Testis (tissue), 3 donors: Measurements from ENCODE around the gene PRR16. TPM values are rescaled to one million over a fixed set of nuclear protein-coding genes. Genes with fewer than 3 reads are reported as not detected.

Experiments
- DNase-seq: peaks from one replicate; pipeline ENCODE4 v3.0.0-alpha.2; 2019
- H3K27ac ChIP-seq, 2 donors: fragments of 200-600 bp; sonication (generic); one replicate each; pipeline ENCODE4 v1.5.1; 2019
- H3K27me3 ChIP-seq: fragments of 200-600 bp; sonication (generic); one replicate; pipeline ENCODE4 v1.5.1; 2019
- H3K36me3 ChIP-seq: fragments of 200-600 bp; sonication (generic); one replicate; pipeline ENCODE4 v1.5.1; 2017; ENCODE audit warnings: low read depth; ENCODE audit errors: missing control alignments
- H3K4me1 ChIP-seq: fragments of 200-600 bp; sonication (generic); one replicate; pipeline ENCODE4 v1.5.1; 2019
- H3K4me3 ChIP-seq, 2 donors: fragments of 200-600 bp; sonication (generic); one replicate each; pipeline ENCODE4 v1.5.1; 2017 to 2019
- H3K9me3 ChIP-seq: fragments of 200-600 bp; sonication (generic); one replicate; pipeline ENCODE4 v1.5.1; 2017
- POLR2A ChIP-seq: fragments of 450-650 bp; IDR thresholded peaks from one replicate; pipeline ENCODE4 v1.6.1; 2017; ENCODE audit warnings: antibody characterized with exemption, mild to moderate bottlenecking, moderate library complexity
- WGBS, 2 donors: methylation state at CpG; one replicate each; pipeline ENCODE4 v1.1.5; 2018; 5-methylcytosine and 5-hydroxymethylcytosine counted together
- intact Hi-C: fragments of 100-400 bp; cut with DNase I; formaldehyde crosslinking; loops from one replicate; pipeline ENCODE4 v1.15.1; 2023; ENCODE audit warnings: low total_unique reads
- polyA plus RNA-seq: library from polyadenylated mRNA; stranded (reverse); fragments of 350-450 nt; fragmentation: Illumina TruSeq; extraction: RNeasy Lipid Tissue Mini Kit (QIAGEN cat#74804); gene quantifications from one replicate; pipeline ENCODE4 v1.2.3, GENCODE V29; 2014; ENCODE audit warnings: low read depth, low replicate concordance; ENCODE audit not compliant: insufficient read depth
- total RNA-seq, 2 donors: library from RNA; depleted of rRNA; stranded (reverse); fragments of >200 nt; gene quantifications; one replicate each; pipeline ENCODE4 v1.2.3, GENCODE V29; 2016
- TF ChIP-seq, protein P1 (sequence below), 3 experiments: fragments of 450-650 bp in 2 of 3; fragments of 200-600 bp in 1 of 3; sonication (generic) in 1 of 3; IDR thresholded peaks; one replicate each; pipeline ENCODE4 v1.5.1; 2016 to 2019; ENCODE audit warnings: antibody characterized with exemption in 3 of 3, mild to moderate bottlenecking in 2 of 3, moderate library complexity in 1 of 3

The PRR16 gene
- total and polyA plus RNA-seq, 3 donors from 2014 or later = 0.68 to 3.4 (median 1.5) TPM

DNA sequence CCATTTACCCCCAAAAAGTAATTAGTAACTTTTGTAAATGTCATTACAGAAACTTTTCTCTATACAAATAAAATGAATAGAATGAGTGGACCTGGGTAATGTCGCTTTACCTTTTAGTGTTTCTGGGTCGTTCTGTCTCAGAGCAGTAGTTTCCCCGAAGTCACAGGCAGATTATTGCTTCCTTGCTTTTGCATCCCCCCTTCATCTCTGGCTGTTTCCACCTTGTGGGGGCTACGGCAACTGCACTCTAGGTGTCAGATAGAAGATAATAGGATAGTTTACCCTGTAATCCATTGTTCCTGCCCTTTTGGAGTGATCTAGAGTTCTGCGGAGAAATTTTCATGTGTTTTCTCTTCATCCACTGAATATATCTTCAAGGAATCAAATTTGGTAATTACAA is 68.7 kb downstream of the PRR16 start:
- intact Hi-C loops = no loop called here
- no peaks in the 10 kb centered on the region for H3K4me1 ChIP-seq
- no peaks in the 10 kb centered on the region for H3K36me3 ChIP-seq
- TF ChIP-seq, protein P1, sequence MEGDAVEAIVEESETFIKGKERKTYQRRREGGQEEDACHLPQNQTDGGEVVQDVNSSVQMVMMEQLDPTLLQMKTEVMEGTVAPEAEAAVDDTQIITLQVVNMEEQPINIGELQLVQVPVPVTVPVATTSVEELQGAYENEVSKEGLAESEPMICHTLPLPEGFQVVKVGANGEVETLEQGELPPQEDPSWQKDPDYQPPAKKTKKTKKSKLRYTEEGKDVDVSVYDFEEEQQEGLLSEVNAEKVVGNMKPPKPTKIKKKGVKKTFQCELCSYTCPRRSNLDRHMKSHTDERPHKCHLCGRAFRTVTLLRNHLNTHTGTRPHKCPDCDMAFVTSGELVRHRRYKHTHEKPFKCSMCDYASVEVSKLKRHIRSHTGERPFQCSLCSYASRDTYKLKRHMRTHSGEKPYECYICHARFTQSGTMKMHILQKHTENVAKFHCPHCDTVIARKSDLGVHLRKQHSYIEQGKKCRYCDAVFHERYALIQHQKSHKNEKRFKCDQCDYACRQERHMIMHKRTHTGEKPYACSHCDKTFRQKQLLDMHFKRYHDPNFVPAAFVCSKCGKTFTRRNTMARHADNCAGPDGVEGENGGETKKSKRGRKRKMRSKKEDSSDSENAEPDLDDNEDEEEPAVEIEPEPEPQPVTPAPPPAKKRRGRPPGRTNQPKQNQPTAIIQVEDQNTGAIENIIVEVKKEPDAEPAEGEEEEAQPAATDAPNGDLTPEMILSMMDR (IDR thresholded peaks at IDR 0.05) = no peak
- no peak for TF ChIP-seq POLR2A
- H3K27me3 ChIP-seq = no peaks in the 10 kb centered on the region
- no peaks in the 10 kb centered on the region for H3K9me3 ChIP-seq
- no peak for DNase-seq
- whole genome bisulfite sequencing, 2 donors = 54 to 65% methylated on average over 5 of the region's 5 CpGs
- H3K4me3 ChIP-seq = no peak overlapping the region
- no peak overlapping the region for H3K27ac ChIP-seq

DNA sequence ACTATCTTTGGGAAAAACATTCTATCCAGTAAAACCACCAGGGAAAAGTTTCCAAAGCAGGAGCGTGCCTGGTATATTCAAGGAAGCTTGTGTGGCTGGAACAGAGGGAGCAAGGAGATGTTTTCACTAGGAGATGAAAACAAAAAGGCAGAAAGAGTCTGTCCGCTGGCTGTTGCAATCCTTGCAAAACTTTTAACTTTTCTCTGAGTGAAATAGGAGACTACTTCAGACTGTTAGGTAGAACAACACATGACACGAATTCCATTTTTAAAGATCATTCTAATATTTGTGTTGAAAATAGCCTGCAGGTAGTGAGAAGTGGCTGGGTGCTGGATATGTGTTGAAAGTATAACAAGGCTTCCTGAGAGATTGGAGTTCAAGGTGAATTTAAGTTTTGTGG is 69.5 kb downstream of the PRR16 start:
- 83 to 88% methylated on average over 3 of the region's 3 CpGs for WGBS, 2 donors
- no peaks in the 10 kb centered on the region for H3K9me3 ChIP-seq
- no peaks in the 10 kb centered on the region for H3K36me3 ChIP-seq
- H3K4me1 ChIP-seq = no peaks in the 10 kb centered on the region
- H3K4me3 ChIP-seq = no peak overlapping the region
- DNase-seq = no peak
- TF ChIP-seq POLR2A = no peak
- TF ChIP-seq, protein P1 (IDR thresholded peaks at IDR 0.05) = no peak
- intact Hi-C loops = no loop called here
- no peaks in the 10 kb centered on the region for H3K27me3 ChIP-seq
- H3K27ac ChIP-seq = no peak overlapping the region

DNA sequence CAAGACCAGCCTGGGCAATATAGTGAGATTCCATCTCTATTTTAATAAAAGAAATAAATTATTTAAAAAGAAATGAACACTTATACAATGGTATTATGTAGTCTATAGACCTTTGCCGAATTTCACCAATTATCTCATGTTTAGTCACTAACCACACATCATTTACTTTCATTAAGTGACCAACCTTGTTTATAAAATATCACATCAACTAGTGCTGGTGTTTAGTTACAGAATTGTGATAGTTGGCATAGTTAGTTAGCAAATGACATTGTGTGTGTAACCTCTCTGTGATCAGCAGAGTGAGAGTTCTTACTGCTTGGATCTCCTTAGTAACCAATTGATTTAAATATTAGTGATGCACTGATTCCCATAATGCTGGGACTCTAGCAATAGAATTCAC is 71.8 kb downstream of the PRR16 start:
- H3K27me3 ChIP-seq = no peaks in the 10 kb centered on the region
- intact Hi-C loops = no loop called here
- 88 to 95% methylated on average over 1 of the region's 1 CpG for WGBS, 2 donors
- no peaks in the 10 kb centered on the region for H3K36me3 ChIP-seq
- no peaks in the 10 kb centered on the region for H3K4me1 ChIP-seq
- no peak overlapping the region for H3K27ac ChIP-seq
- DNase-seq = no peak
- TF ChIP-seq, protein P1 (IDR thresholded peaks at IDR 0.05) = no peak
- no peak for TF ChIP-seq POLR2A
- H3K4me3 ChIP-seq = no peak overlapping the region
- no peaks in the 10 kb centered on the region for H3K9me3 ChIP-seq

DNA sequence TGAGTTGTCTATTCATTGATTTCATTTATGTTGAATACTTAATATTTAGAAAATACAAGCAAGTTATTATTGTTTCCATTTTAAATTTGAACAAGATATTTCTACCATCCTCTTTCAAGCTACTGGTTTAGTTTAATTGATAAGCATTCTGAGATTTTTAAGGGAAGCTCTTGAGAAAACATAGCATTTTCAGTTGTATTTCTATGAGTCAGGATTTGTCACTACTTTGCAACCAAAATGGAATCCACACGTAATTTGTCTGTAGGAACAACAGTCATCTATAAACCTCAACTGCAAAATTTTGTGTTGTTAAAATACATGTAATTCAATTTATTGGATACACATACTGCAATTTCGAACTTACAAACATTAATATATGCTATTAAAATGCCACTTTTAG is 74.0 kb downstream of the PRR16 start:
- no peak overlapping the region for H3K27ac ChIP-seq
- no peaks in the 10 kb centered on the region for H3K36me3 ChIP-seq
- intact Hi-C loops = no loop called here
- H3K4me3 ChIP-seq = no peak overlapping the region
- H3K4me1 ChIP-seq = no peaks in the 10 kb centered on the region
- TF ChIP-seq, protein P1 (IDR thresholded peaks at IDR 0.05) = no peak
- TF ChIP-seq POLR2A = no peak
- H3K27me3 ChIP-seq = no peaks in the 10 kb centered on the region
- no peak for DNase-seq
- no peaks in the 10 kb centered on the region for H3K9me3 ChIP-seq
- 57 to 67% methylated on average over 2 of the region's 2 CpGs for WGBS, 2 donors

DNA sequence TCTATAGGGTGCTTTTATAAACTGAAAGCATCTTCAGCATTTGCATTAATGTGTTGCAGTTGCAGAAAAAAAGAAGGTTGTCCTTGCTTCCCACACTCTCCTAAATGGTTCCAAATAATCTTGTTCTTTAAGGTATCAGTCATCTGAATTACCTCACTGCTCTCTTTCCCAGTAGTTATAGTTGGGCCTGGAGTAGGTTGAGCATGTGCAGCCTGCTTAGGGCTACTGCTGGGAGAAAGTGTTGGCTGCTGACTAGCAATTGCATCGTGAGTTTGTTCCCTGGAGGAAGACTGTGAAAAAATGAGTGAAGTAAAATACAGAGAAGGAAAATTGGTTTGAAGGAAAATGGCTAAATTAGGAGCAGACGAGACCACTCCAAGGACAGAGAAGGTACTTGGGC is 74.5 kb downstream of the PRR16 start:
- Histone ChIP-seq H3K27ac (no peak overlapping the region), H3K9me3 (no peaks in the 10 kb centered on the region), H3K36me3 (no peaks in the 10 kb centered on the region), H3K4me3 (no peak overlapping the region), H3K4me1 (no peaks in the 10 kb centered on the region), H3K27me3 (no peaks in the 10 kb centered on the region)
- intact Hi-C loops = no loop called here
- WGBS, 2 donors = 52 to 54% methylated on average over 2 of the region's 2 CpGs
- no peak for TF ChIP-seq POLR2A
- TF ChIP-seq, protein P1 (IDR thresholded peaks at IDR 0.05) = no peak
- no peak for DNase-seq
